HCT116 (cell line): ENCODE data around the gene SART1.

Experiments used
- ATF3 ChIP-seq: IDR thresholded peaks from 2 replicates; pipeline ENCODE4 v1.6.1; 2012
- CEBPB ChIP-seq: IDR thresholded peaks from 2 replicates; pipeline ENCODE4 v1.6.1; 2012; ENCODE audit warnings: low read depth
- CTCF ChIP-seq, 3 experiments: fragments of 200-600 bp in 1 of 3; sonication (generic) in 1 of 3; IDR thresholded peaks in 2 of 3; conservative IDR thresholded peaks in 1 of 3; 2 replicates each; pipeline ENCODE4 v1.5.1; 2012 to 2017; ENCODE audit warnings: low read depth in 2 of 3, low read length in 2 of 3, antibody characterized with exemption in 1 of 3, borderline replicate concordance in 1 of 3, control low read depth in 1 of 3, mild to moderate bottlenecking in 1 of 3, mixed read lengths in 1 of 3, mixed run types in 1 of 3, moderate library complexity in 1 of 3; ENCODE audit not compliant: insufficient read depth in 1 of 3
- EZH2 ChIP-seq: fragments of 200-600 bp; sonication (generic); IDR thresholded peaks from 2 replicates; pipeline ENCODE4 v1.6.1; 2017; ENCODE audit warnings: antibody characterized with exemption, mixed run types
- MAX ChIP-seq: IDR thresholded peaks from 2 replicates; pipeline ENCODE4 v1.6.1; 2012
- SIN3A ChIP-seq: IDR thresholded peaks from 2 replicates; pipeline ENCODE4 v1.6.1; 2012; ENCODE audit warnings: low read depth
- SP1 ChIP-seq: IDR thresholded peaks from 2 replicates; pipeline ENCODE4 v1.6.1; 2012; ENCODE audit warnings: low read depth
- SRF ChIP-seq: IDR thresholded peaks from 2 replicates; pipeline ENCODE4 v1.6.1; 2012; ENCODE audit warnings: low read depth
- YY1 ChIP-seq: IDR thresholded peaks from 2 replicates; pipeline ENCODE4 v1.6.1; 2011; ENCODE audit warnings: low read length, low read depth, moderate library complexity, mild to moderate bottlenecking; ENCODE audit not compliant: insufficient replicate concordance; ENCODE audit errors: extremely low read depth

- no peak for TF ChIP-seq CTCF (IDR thresholded peaks at IDR 0.05 in 2 of 3, conservative IDR thresholded peaks at IDR 0.05 in 1 of 3; ENCODE audit: borderline replicate concordance in 1 of 3, insufficient read depth in 1 of 3, low read depth in 2 of 3, low read length in 2 of 3)
- no peak for TF ChIP-seq EZH2
- TF ChIP-seq SRF: no peak
- no peak for TF ChIP-seq MAX
- TF ChIP-seq SIN3A: no peak
- TF ChIP-seq YY1: no peak
- no peak for TF ChIP-seq ATF3
- no peak for TF ChIP-seq SP1
- TF ChIP-seq CEBPB: no peak
These were observed 41.1 kb upstream of the SART1 start for GRCh38 chr11:65920372-65920802.
